Erythroblast (primary cell): ENCODE data around the gene GBE1.

Source experiments
- GATA1 ChIP-seq: IDR thresholded peaks from 2 replicates; pipeline ENCODE4 v1.6.1; 2011; ENCODE audit warnings: low read depth, mild to moderate bottlenecking, control low read depth, low read length, moderate library complexity
- POLR2A ChIP-seq: IDR thresholded peaks from 2 replicates; pipeline ENCODE4 v1.6.1; 2011; ENCODE audit warnings: mild to moderate bottlenecking, low read length

DNA sequence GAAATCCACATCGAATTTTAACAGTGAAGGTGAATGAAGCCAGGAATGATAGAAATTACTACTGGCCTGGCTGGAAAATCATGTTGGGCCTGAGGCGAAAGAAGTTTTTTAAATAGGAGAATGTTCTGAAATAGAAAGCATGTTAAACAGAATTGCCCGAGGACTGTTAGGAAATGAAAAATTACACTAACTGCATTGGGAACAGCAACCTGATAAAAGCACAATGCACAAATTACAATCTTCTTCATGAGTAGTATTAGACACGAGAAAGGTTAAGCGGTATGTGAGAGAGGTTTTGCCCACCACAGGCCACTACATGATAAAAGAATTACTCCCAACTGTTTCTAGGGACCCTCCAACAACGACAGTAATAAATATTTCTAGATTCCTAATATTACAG lies 18.9 kb downstream of the GBE1 start:
- TF ChIP-seq POLR2A (no peak), GATA1 (no peak)
